GDM1 (cell line): ENCODE results near the gene TMC1.

Experiments used
- DNase-seq: peaks from one replicate; lab custom pipeline; 2025; lab: John Stamatoyannopoulos, UW

The TMC1 gene

DNA sequence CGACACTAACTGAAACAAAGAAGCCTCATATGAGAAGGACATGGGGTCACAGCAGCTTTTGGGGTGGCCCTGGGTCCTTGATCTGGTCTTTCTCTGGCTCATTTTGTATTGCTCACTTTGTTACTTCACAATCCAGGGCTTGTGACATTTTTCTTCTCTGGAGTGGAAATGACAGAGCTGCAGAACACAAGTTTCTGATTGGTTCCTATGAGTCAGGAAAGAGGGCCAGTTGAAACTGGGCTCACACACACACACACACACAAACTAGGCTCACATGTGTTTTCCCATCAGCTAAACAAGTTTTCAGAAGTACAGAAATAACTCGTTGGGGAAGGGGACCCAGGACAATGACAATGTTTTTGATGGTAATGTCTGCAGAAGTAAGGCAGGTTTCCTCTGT lies 54.3 kb downstream of the TMC1 start:
- no peak for DNase-seq

- no peak for DNase-seq
These were observed 54.7 kb downstream of the TMC1 start for GRCh38 chr9:72576087-72576486.

GRCh38 chr9:72577212-72577753 lies 55.9 kb downstream of the TMC1 start:
- no peak for DNase-seq

DNA sequence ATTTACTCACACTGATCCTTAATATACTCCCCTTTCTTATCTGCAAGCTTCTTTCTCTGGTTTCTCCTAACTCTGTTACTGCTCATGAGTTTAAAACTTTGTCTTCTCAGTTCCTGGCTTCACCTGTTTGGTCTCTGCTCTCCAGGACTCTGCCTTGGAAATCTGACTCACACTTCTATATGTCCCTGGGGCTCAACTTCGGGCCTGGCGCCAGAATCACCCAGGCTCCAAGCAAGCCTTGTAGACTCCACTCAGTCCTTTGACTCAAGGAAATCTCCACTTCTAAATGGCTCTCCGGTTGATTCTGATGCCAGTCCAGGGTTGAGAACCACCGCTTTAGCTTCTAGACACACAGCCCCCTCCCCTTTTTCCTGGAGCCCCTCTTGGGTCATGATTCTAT lies 57.8 kb downstream of the TMC1 start:
- DNase-seq = no peak

DNA sequence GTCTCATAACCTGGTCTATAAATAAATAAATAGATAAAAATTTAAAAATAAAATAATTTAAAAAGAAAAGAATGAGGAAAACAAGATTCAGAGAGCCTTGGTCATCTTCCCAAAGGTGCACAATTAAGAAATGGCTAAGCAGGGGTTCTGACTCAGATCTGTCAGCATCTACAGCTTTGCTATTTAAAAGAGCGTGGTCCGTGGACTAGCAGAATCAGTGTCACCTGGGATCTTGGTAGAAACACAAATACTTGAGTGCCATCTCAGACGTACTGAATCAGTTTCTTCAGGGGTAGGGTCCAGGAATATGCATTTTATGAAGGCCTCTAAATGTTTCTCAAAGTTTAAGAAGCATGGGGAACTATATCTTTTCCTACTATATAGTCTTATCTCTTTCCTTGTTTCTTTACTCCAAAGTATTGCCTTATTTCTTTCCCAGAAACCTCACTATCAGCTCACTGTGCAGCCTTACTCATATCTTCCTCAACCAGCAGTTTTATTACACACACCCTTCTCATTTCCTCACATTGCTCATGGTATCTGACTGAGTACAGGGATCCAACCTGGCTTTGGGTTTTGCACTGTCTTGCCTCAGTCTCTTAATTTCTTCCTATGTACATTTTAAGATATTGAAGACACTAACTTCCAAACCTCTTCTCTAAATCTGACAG lies 58.6 kb downstream of the TMC1 start:
- no peak for DNase-seq

DNA sequence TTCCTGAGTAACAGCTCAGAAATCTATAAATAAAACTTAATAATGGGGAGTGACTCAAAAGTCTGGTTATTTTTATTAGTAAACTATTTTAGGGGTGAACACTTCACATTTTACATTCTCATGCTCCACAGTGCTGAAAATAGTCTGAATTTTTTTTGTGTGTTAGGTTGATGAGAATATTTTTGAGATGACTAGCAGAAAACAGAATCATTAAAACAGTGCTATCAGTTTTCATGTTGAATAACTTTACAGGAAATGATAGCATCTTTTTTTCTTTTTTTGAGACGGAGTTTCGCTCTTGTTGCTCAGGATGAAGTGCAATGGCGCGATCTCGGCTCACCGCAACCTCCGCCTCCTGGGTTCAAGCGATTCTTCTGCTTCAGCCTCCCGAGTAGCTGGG lies 60.3 kb downstream of the TMC1 start:
- no peak for DNase-seq

DNA sequence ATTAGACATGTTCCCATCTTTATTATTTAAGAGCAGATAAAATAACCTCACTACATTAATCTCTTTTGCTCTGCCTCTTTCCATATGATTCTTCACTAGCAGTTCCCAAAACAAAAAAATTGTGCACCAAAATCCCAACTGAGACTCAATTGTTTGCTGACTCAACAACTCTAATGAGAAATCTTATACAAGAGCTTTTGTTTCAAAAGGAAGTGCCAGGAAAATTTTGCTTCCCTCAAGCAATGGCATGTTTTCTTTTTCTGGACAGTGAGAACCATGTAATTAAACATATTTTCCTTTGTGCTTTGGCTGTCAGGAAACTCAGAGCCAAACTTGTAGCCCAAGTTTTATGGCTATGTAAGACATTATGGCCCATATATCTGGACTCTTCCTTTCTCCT lies 62.0 kb downstream of the TMC1 start:
- DNase-seq = no peak

DNA sequence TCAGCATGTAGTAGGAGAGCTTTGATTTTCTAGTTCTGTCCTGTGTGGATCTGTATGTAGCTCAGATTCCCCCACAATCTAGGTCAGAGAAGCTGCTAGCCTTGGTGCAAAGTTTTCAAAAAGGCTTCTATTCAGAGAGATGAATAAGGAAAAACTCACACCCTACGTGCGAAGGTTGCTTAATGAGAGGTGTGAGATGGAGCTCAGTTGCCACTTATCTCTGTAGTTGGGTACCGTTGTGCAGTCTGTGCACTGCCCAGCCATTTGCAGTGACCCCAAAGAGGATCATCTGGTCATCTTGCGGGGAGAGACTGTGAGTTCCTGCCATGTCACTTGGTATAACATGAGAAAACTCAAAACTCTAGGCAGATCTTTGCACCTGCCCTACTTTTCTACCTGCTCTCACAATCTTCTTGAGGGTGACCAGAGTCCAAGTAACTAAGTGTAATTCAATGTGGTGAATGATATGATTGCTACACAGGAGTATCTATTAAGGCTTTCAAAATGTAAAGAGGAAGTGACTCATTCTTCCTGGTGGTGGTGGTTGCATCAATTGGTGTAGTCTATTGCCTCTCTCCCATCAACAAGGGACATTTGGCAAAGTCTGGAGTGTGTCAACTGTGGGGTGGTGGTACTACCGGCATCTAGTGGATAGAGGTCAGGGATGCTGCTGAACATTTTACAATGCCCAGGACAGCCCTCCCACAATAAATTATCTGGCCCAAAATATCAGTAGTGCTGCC lies 65.2 kb downstream of the TMC1 start:
- no peak for DNase-seq

DNA sequence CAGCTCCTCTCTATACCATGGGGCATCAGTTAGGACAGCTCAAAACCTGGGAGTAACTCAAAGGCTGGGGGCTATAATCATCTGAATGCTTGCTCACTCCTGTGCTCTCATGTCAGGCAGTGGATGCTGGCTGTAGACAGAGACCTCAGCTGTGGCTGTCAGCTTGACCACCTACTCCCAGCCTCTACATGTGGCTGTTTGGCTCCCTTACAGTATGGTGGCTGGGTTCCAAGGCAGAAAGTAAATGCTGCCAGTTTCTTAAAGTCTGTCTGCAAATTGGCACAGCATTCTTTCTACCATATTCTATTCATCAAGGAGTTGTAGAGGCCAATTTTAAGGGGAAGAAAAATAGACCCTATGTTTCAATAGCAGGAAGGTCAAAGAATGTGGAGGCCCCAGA lies 66.9 kb downstream of the TMC1 start:
- no peak for DNase-seq

GRCh38 chr9:72589667-72590521 lies 68.5 kb downstream of the TMC1 start:
- DNase-seq = no peak

- no peak for DNase-seq
These were observed 69.4 kb downstream of the TMC1 start for GRCh38 chr9:72590824-72591223.

DNA sequence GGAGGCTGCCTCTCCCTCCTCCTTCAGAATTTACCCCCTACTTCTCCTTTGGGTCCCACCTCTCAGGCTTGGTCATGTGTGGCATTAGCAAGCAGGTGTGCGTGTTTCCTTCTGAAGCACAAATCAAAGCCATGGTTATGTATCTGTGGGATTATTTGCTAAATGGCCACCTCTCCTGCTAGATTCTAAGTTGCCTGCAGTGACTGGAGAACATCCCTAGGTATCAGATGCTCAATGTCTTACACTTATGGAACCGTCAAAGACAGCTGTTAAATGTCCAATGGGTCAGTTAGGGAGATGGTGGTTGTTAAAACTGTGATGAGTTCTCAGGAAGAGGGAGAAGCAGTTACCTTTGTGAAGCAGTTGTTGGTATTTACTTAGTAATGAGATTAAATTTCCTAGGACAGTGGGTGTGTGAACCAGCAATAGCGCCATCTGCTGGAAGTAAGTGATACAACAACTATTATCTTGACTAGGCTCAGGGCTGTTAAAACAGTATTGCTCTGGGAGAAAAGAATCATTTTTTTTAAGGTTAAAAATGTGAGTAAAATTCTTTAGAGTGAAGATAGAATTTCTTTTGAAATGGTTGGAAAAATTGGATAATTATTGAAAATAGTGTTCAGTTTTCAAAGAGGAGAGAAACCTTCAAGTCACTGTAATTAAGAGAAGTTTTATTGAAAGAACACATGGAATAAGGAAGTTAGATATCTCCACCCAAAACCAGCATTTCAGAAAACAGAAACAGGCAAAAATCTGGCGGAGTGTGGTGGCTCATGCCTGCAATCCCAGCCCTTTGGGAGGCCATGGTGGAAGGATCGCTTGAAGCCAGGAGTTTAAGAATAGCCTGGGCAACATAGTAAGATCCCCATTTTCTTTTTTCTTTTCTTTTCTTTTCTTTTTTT lies 71.3 kb downstream of the TMC1 start:
- DNase-seq = peak; percentile 4

DNA sequence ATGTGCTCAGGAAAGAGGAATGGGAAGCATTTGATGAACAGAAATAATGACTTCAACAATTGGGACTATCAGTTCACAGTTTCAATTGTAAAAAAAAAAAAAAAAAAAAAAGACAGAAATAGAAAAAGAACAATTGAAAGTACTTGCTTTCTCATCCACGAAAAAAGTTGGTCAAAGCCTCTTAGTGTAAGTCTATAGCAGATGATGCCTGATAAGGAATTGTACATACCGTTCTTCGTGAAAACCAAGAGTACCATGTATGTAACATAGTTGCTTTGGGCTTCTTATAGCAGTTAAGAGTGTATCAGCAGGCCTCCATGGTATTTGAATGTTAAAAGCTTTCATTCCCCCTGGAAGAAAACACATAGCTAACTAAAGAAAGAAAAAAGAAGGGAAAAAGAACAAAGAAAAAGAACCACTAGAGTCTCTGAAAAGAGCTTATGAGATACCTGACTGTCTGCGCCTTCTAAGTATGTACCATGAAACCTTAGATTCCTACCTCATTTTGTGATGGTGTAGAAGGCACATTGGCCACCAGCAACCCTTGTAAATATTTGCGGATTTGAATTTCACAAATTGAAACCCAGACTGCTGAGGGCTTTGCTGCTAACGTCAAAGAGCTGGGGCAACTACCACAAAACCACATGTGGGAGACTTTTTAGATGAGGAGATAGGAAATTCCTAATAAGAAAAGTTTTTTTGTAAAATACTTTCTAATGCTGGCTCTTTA lies 75.2 kb downstream of the TMC1 start:
- no peak for DNase-seq

GRCh38 chr9:72597181-72597517 lies 75.7 kb downstream of the TMC1 start:
- DNase-seq = no peak

DNA sequence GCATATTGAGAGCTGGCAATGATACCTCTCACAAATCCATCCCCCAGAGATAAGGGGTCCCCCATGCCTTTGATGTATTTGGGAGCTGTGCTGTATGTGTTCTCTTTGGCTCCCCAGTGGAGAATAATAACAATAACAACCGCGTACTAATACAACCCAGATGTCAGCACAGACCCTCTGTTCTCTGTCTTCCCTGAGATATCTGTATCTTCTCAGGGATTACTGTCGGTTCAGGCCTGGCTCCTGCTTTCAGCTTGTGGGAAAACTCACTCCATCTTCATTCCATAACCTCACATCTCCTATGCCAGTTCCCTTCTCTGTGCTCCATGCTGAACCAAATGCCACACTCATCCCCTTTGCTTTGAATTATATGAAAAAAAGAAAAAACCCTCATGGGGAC lies 76.2 kb downstream of the TMC1 start:
- no peak for DNase-seq

GRCh38 chr9:72598639-72599038 lies 77.2 kb downstream of the TMC1 start:
- no peak for DNase-seq

- DNase-seq = no peak
These were observed 78.6 kb downstream of the TMC1 start for GRCh38 chr9:72599874-72600534.

DNA sequence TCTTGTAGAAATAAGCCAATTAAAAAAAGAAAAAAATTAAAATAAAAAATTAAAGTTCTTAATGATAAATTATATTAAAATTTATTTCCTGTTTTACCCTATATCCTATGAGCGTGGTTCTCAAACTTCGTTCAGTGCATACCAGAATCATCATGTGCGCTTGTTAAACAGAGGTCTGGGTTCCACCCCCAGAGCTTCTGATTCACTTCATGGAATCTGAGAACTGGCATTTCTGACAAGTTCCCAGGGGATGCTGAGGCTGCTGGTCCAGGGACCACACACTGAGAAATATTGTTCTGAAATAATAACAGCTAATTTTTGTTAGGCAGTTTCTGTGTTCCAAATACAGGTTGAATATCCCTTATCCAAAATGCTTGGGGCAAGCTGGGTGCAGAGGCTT lies 79.3 kb downstream of the TMC1 start:
- DNase-seq = no peak

DNA sequence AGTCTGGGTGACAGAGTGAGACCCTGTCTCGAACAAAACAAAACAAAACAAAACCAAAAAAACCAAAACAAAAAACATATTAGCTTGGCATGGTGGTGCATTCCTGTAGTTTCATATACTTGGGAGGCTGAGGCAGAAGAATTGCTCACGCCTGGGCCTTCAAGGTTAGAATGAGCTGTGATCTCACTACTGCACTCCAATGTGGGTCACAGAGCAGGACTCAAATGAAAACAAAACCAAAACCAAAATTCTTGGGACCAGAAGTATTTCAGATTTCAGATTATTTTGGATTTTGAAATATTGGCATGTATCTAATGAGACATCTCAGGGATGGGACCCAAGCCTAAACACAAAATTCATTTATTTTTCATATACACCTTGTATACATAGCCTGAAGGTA lies 80.2 kb downstream of the TMC1 start:
- DNase-seq = no peak

DNA sequence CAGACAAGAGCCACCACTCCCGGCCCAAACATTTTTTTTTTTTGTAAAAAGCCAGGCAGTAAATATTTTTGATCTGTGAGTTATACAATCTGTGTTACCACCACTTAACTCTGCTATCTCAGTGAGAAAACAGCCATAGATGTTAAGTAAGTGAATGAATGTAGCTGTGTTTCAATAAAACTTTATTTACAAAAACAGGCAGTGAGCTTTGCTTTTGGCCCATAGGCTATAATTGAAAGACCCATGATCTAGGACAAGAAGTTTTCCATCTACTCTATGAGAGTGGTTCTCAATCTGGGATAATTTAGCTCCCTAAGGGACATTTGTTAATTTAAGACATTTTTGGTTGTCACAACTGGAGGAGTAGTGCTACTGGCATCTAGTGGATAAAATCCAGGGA lies 91.0 kb downstream of the TMC1 start:
- DNase-seq = no peak

DNA sequence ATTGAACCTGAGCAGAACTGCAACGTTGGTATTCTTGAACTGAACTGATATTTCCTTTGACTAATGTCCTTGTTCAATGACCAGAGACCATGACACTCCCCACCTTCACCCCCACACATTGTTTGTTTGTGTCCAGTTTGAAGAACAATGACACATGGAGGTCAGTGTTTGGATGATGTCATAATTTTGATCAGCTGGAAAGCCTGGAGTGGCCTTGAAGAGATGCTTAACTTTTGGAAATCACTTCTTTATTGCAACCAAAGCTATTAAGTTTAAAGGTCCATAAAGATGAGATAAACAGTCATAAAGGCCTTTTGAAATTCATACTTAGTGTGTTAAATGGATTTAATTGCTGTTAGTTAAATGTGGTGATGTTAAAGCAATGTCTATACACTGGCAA lies 92.7 kb downstream of the TMC1 start:
- no peak for DNase-seq
